OCI-LY7 (cell line): ENCODE results near the gene GRIA1. TPM values are rescaled to one million over a fixed set of nuclear protein-coding genes. Genes with fewer than 3 reads are reported as not detected.
A peak's percentile ranks its signal among the peaks of the same experiment; 100 is the strongest.

Experiments used
- BruUV-seq: library from RNA; stranded (reverse); fragments of 400-500 nt; replicated peaks from 2 replicates; lab custom pipeline; 2021; lab: Mats Ljungman, UMichigan
- CTCF ChIA-PET: fragments of 300-600 bp; sonication (Branson Sonifier 250); formaldehyde crosslinking; loops from one replicate; lab custom pipeline; 2022; ENCODE audit warnings: antibody characterized with exemption; ENCODE audit not compliant: unreplicated experiment; lab: Charles Lee
- POLR2A ChIA-PET: fragments of 300-600 bp; sonication (Branson Sonifier 250); formaldehyde crosslinking; loops from one replicate; lab custom pipeline; 2022; ENCODE audit warnings: antibody characterized with exemption; lab: Charles Lee
- DNase-seq: peaks from one replicate; pipeline ENCODE4 v3.0.0-alpha.2; 2015; ENCODE audit warnings: low spot score
- H2AFZ ChIP-seq: fragments of 200-600 bp; sonication (generic), shearing (Covaris generic); 2 replicates; pipeline ENCODE4 v1.6.1; 2014; ENCODE audit warnings: mild to moderate bottlenecking, antibody characterized with exemption, low read length, moderate library complexity
- H3K27ac ChIP-seq: fragments of 200-600 bp; sonication (generic); 2 replicates; pipeline ENCODE4 v1.5.1; 2014; ENCODE audit warnings: mixed run types, low read depth, mild to moderate bottlenecking, moderate library complexity, low read length, inconsistent platforms; ENCODE audit not compliant: poor library complexity, severe bottlenecking
- H3K36me3 ChIP-seq: fragments of 200-600 bp; sonication (generic); 2 replicates; pipeline ENCODE4 v1.6.1; 2014; ENCODE audit warnings: mild to moderate bottlenecking, antibody characterized with exemption, low read length, moderate library complexity, mixed read lengths; ENCODE audit not compliant: insufficient read depth
- H3K4me1 ChIP-seq: fragments of 200-600 bp; sonication (generic); 2 replicates; pipeline ENCODE4 v1.5.1; 2014; ENCODE audit warnings: mild to moderate bottlenecking, low read length; ENCODE audit not compliant: insufficient read depth, poor library complexity, severe bottlenecking
- H3K4me2 ChIP-seq: fragments of 200-600 bp; sonication (generic); 2 replicates; pipeline ENCODE4 v1.6.1; 2014; ENCODE audit warnings: mild to moderate bottlenecking, low read length
- H3K4me3 ChIP-seq: fragments of 200-600 bp; sonication (generic); 2 replicates; pipeline ENCODE4 v1.5.1; 2014; ENCODE audit warnings: mild to moderate bottlenecking, low read depth, low read length; ENCODE audit not compliant: poor library complexity, severe bottlenecking
- H3K79me2 ChIP-seq: fragments of 200-600 bp; sonication (generic); 2 replicates; pipeline ENCODE4 v1.6.1; 2016; ENCODE audit warnings: low read depth, mild to moderate bottlenecking, low read length, moderate library complexity, mixed read lengths; ENCODE audit not compliant: insufficient read depth
- H3K9me2 ChIP-seq: fragments of 200-600 bp; sonication (generic); 2 replicates; pipeline ENCODE4 v1.6.1; 2016; ENCODE audit warnings: mild to moderate bottlenecking, low read length, mixed read lengths; ENCODE audit not compliant: insufficient read depth
- H3K9me3 ChIP-seq: fragments of 200-600 bp; sonication (generic); 2 replicates; pipeline ENCODE4 v1.6.1; 2014; ENCODE audit warnings: mild to moderate bottlenecking, mixed run types, low read length, mixed read lengths
- H4K20me1 ChIP-seq: fragments of 200-600 bp; sonication (generic); 2 replicates; pipeline ENCODE4 v1.6.1; 2014; ENCODE audit warnings: mild to moderate bottlenecking, antibody characterized with exemption, low read length, moderate library complexity, mixed read lengths; ENCODE audit not compliant: insufficient read depth
- CTCF ChIP-seq: fragments of 200-600 bp; sonication (generic); conservative IDR thresholded peaks from 2 replicates; pipeline ENCODE4 v1.5.1; 2014; ENCODE audit warnings: mild to moderate bottlenecking, antibody characterized with exemption, low read length, moderate library complexity, mixed read lengths
- EZH2phosphoT487 ChIP-seq: fragments of 200-600 bp; sonication (generic); IDR thresholded peaks from 2 replicates; pipeline ENCODE4 v1.6.1; 2018; ENCODE audit warnings: low read depth, borderline replicate concordance, mild to moderate bottlenecking, mixed run types, antibody characterized with exemption, low read length, moderate library complexity, mixed read lengths
- intact Hi-C: fragments of 100-400 bp; cut with micrococcal nuclease; formaldehyde crosslinking; loops from one replicate; pipeline ENCODE4 v1.10.0; 2022; ENCODE audit not compliant: unreplicated experiment
- total RNA-seq, 2 experiments: library from RNA; depleted of rRNA in 1 of 2; stranded (reverse); fragments of >200 nt in 1 of 2; shearing (Covaris generic) in 1 of 2; gene quantifications; 2 replicates each; pipeline ENCODE4 v1.2.3, GENCODE V29; 2014 to 2022

The GRIA1 gene
- total RNA-seq, 2 experiments from 2014 or later = not detected

GRCh38 chr5:153516504-153517240 lies 26.2 kb downstream of the GRIA1 start:
- BruUV-seq = no TSS peak

DNA sequence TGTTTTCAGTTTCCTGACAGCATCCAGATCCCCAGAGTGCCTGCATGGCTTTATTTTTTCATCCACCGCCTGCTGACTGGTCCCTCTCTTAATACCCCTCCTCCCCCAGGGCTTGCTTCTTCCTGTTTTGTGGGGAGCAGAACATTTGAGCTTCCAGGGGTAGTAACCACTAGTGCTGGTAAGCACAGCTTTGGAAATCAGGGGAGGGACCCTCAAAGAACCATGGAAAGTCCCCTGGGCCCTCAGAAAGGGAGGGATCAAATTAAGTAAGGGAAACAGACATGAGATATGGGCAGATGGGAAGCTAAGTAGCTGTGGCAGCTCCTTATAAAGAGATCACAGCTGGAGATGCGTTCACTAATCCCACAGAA lies 26.8 kb downstream of the GRIA1 start:
- peak; percentile 18 for DNase-seq
- H2AFZ ChIP-seq = peak overlapping the region; percentile 92
- no peaks in the 10 kb centered on the region for H4K20me1 ChIP-seq
- peaks cover 17% of the 10 kb centered on the region for H3K4me1 ChIP-seq
- CTCF ChIA-PET = no interaction called here
- BruUV-seq = no TSS peak
- H3K27ac ChIP-seq = no peak overlapping the region
- no peaks in the 10 kb centered on the region for H3K36me3 ChIP-seq
- no peak overlapping the region for H3K4me2 ChIP-seq
- peaks cover 9% of the 10 kb centered on the region; the same call in 1 of the 2 replicates for H3K9me3 ChIP-seq
- H3K9me2 ChIP-seq = no peaks in the 10 kb centered on the region
- TF ChIP-seq CTCF (no peak), EZH2phosphoT487 (no peak)
- no peak overlapping the region for H3K4me3 ChIP-seq
- intact Hi-C loops = no loop called here
- no peaks in the 10 kb centered on the region for H3K79me2 ChIP-seq
- POLR2A ChIA-PET = interaction anchor here (1.0 to 1.5 kb wide), 3 partner anchors 14 to 71 kb away, joined by 3 to 4 read pairs (median 4); no protein-coding TSS in a partner anchor

More at GRCh38 chr5:153516504-153517240, 26.2 kb downstream of the GRIA1 start:
- ChIA-PET POLR2A (interaction anchor here (1.0 kb wide), 1 partner anchor 52 kb away, joined by 4 read pairs; no protein-coding TSS in a partner anchor), CTCF (no interaction called here)
- H4K20me1 ChIP-seq = no peaks in the 10 kb centered on the region
- DNase-seq = no peak
- no peak overlapping the region for H3K27ac ChIP-seq
- intact Hi-C loops = no loop called here
- no peak overlapping the region for H3K4me3 ChIP-seq
- H3K36me3 ChIP-seq = no peaks in the 10 kb centered on the region
- H3K9me3 ChIP-seq = peaks cover 9% of the 10 kb centered on the region; the same call in 1 of the 2 replicates
- H3K9me2 ChIP-seq = no peaks in the 10 kb centered on the region
- H3K79me2 ChIP-seq = no peaks in the 10 kb centered on the region
- TF ChIP-seq EZH2phosphoT487 (no peak), CTCF (no peak)
- H3K4me2 ChIP-seq = no peak overlapping the region
- H2AFZ ChIP-seq = peak overlapping the region; percentile 92
- peaks cover 17% of the 10 kb centered on the region for H3K4me1 ChIP-seq

DNA sequence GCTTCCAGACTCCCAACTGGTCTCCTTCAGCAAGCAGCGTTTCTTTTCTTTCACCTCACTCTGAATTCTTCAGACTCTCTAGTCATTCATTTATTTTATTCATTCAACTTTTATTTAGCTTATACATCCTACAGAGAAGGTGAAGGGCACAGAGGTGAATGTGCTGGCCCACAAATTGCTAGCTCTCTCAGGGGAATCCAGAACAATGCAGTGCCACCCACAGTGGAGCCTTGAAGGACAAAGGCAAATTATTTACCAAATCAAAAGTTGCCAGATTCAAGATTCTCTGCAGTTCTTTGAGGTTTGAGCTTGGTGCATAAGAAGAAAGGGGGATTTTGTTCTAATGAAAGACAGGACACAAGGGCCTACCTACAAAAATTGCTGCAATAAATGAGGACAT lies 29.7 kb downstream of the GRIA1 start:
- POLR2A ChIA-PET = interaction anchor here (0.8 to 2.4 kb wide), 5 partner anchors 9 to 30 kb away, joined by 3 to 7 read pairs (median 5); no protein-coding TSS in a partner anchor
- Histone ChIP-seq H3K4me3 (no peak overlapping the region), H3K4me2 (no peak overlapping the region), H3K9me2 (no peaks in the 10 kb centered on the region), H2AFZ (peak overlapping the region; percentile 31; the same call in 1 of the 2 replicates), H4K20me1 (no peaks in the 10 kb centered on the region), H3K79me2 (no peaks in the 10 kb centered on the region), H3K4me1 (peaks cover 17% of the 10 kb centered on the region), H3K27ac (no peak overlapping the region), H3K9me3 (no peaks in the 10 kb centered on the region), H3K36me3 (no peaks in the 10 kb centered on the region)
- no TSS peak for BruUV-seq
- CTCF ChIA-PET = interaction anchor here (1.4 kb wide), 1 partner anchor 12 kb away, joined by 4 read pairs; no protein-coding TSS in a partner anchor
- no peak for DNase-seq
- intact Hi-C loops = no loop called here
- TF ChIP-seq CTCF (no peak), EZH2phosphoT487 (no peak)
